Measurements from ENCODE around the gene STK24. TPM values are rescaled to one million over a fixed set of nuclear protein-coding genes. Genes with fewer than 3 reads are reported as not detected.

Gene STK24
- total and polyA plus RNA-seq, 10 of the 15 experiments (the other 5 are each of a cell fraction or from before 2014, with no cell fraction given), result 7.5 to 115 (median 52.9) TPM

DNA sequence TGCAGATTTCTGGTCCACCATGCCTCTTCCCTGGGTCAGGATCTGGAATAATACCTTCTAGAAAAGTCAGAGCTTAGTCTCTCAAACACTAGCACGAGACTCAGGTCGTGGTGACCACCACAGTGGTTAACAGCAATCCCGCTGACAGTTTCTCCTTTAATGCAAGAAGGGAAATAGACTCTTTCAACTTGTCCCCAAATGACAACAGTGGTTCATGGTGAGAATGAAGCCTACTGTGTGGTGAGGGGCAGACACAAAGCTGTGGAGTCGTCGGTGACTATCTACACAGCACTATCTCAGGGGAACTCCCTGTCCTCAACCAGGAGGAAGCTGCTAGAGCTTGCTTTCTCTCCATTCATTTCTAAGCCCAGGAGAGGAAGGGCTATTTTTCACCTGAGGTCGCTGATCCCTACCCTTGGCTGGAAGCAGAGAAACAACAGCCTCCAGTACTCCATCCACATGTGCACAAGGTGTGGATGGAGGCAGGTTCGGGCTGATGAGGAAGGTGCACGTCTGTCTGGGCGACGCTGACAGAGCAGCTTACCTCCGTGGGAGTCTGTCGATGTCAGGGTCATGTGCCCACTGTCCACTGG is 72.4 kb downstream of the STK24 start (continued):
- TF ChIP-seq SIX5 (IDR thresholded peaks at IDR 0.05; ENCODE audit: low read depth, low read length, severe bottlenecking), result no peak
- TF ChIP-seq NFYA (IDR thresholded peaks at IDR 0.05; ENCODE audit: borderline replicate concordance, low read depth, low read length), result no peak
- TF ChIP-seq NKRF (conservative IDR thresholded peaks at IDR 0.05), result no peak
- peak; percentile 79 to 85; a peak in 2 of 4 replicates for TF ChIP-seq IKZF2 (IDR thresholded peaks at IDR 0.05)
- peak; percentile 83 for TF ChIP-seq RELB (IDR thresholded peaks at IDR 0.05; ENCODE audit: low read depth)
- TF ChIP-seq MEF2B (IDR thresholded peaks at IDR 0.05; ENCODE audit: partially characterized antibody, poor library complexity, severe bottlenecking), result peak; percentile 68
- TF ChIP-seq, protein P1, sequence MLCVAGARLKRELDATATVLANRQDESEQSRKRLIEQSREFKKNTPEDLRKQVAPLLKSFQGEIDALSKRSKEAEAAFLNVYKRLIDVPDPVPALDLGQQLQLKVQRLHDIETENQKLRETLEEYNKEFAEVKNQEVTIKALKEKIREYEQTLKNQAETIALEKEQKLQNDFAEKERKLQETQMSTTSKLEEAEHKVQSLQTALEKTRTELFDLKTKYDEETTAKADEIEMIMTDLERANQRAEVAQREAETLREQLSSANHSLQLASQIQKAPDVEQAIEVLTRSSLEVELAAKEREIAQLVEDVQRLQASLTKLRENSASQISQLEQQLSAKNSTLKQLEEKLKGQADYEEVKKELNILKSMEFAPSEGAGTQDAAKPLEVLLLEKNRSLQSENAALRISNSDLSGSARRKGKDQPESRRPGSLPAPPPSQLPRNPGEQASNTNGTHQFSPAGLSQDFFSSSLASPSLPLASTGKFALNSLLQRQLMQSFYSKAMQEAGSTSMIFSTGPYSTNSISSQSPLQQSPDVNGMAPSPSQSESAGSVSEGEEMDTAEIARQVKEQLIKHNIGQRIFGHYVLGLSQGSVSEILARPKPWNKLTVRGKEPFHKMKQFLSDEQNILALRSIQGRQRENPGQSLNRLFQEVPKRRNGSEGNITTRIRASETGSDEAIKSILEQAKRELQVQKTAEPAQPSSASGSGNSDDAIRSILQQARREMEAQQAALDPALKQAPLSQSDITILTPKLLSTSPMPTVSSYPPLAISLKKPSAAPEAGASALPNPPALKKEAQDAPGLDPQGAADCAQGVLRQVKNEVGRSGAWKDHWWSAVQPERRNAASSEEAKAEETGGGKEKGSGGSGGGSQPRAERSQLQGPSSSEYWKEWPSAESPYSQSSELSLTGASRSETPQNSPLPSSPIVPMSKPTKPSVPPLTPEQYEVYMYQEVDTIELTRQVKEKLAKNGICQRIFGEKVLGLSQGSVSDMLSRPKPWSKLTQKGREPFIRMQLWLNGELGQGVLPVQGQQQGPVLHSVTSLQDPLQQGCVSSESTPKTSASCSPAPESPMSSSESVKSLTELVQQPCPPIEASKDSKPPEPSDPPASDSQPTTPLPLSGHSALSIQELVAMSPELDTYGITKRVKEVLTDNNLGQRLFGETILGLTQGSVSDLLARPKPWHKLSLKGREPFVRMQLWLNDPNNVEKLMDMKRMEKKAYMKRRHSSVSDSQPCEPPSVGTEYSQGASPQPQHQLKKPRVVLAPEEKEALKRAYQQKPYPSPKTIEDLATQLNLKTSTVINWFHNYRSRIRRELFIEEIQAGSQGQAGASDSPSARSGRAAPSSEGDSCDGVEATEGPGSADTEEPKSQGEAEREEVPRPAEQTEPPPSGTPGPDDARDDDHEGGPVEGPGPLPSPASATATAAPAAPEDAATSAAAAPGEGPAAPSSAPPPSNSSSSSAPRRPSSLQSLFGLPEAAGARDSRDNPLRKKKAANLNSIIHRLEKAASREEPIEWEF (IDR thresholded peaks at IDR 0.05; ENCODE audit: insufficient replicate concordance, low read depth, low read length), result no peak
- TF ChIP-seq, protein P2, sequence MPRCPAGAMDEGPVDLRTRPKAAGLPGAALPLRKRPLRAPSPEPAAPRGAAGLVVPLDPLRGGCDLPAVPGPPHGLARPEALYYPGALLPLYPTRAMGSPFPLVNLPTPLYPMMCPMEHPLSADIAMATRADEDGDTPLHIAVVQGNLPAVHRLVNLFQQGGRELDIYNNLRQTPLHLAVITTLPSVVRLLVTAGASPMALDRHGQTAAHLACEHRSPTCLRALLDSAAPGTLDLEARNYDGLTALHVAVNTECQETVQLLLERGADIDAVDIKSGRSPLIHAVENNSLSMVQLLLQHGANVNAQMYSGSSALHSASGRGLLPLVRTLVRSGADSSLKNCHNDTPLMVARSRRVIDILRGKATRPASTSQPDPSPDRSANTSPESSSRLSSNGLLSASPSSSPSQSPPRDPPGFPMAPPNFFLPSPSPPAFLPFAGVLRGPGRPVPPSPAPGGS (IDR thresholded peaks at IDR 0.05; ENCODE audit: borderline replicate concordance, insufficient read depth, low read depth, low read length, poor library complexity, severe bottlenecking), result no peak
- TF ChIP-seq, protein P3, sequence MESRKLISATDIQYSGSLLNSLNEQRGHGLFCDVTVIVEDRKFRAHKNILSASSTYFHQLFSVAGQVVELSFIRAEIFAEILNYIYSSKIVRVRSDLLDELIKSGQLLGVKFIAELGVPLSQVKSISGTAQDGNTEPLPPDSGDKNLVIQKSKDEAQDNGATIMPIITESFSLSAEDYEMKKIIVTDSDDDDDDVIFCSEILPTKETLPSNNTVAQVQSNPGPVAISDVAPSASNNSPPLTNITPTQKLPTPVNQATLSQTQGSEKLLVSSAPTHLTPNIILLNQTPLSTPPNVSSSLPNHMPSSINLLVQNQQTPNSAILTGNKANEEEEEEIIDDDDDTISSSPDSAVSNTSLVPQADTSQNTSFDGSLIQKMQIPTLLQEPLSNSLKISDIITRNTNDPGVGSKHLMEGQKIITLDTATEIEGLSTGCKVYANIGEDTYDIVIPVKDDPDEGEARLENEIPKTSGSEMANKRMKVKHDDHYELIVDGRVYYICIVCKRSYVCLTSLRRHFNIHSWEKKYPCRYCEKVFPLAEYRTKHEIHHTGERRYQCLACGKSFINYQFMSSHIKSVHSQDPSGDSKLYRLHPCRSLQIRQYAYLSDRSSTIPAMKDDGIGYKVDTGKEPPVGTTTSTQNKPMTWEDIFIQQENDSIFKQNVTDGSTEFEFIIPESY (IDR thresholded peaks at IDR 0.05), result no peak
- TF ChIP-seq HSF1 (IDR thresholded peaks at IDR 0.05; ENCODE audit: low read depth, low read length), result no peak
- TF ChIP-seq BRCA1 (IDR thresholded peaks at IDR 0.05; ENCODE audit: low read depth, low read length), result no peak
- peak; percentile 65; the same call in 1 of the 2 replicates for TF ChIP-seq BACH1 (IDR thresholded peaks at IDR 0.05; ENCODE audit: borderline replicate concordance)
- no peak for TF ChIP-seq PML (IDR thresholded peaks at IDR 0.05; ENCODE audit: low read length)
